SU-DHL-6 (cell line): ENCODE data around the gene ARCN1.
"Not testable (repeated sequence)": the region's sequence is repeated elsewhere in the genome, so short reads cannot be mapped to it uniquely, and the experiment has no call there.

Source experiments
- H2AFZ ChIP-seq: fragments of 200-600 bp; sonication (generic); 2 replicates; pipeline ENCODE4 v1.6.1; 2014; ENCODE audit warnings: low read depth, mild to moderate bottlenecking, moderate library complexity, mixed read lengths, antibody characterized with exemption, low read length; ENCODE audit not compliant: severe bottlenecking
- H3F3A ChIP-seq: fragments of 200-600 bp; shearing (Covaris generic); 2 replicates; pipeline ENCODE4 v1.6.0; 2016; ENCODE audit warnings: antibody characterized with exemption, mild to moderate bottlenecking; ENCODE audit not compliant: insufficient read depth
- H3K27ac ChIP-seq: fragments of 200-600 bp; sonication (generic); 2 replicates; pipeline ENCODE4 v1.5.1; 2016; ENCODE audit warnings: low read depth, mild to moderate bottlenecking, low read length, moderate library complexity, mixed read lengths
- H3K27me3 ChIP-seq: fragments of 200-600 bp; sonication (generic), shearing (Covaris generic); 2 replicates; pipeline ENCODE4 v1.6.0; 2014; ENCODE audit warnings: mild to moderate bottlenecking, low read length
- H3K36me3 ChIP-seq: fragments of 200-600 bp; sonication (generic); 2 replicates; pipeline ENCODE4 v1.6.1; 2014; ENCODE audit warnings: mild to moderate bottlenecking, low read length, mixed read lengths
- H3K4me2 ChIP-seq: fragments of 300-600, 200-600 bp; shearing (Covaris generic), sonication (generic); 2 replicates; pipeline ENCODE4 v1.6.0; 2014; ENCODE audit warnings: low read length, low read depth, mild to moderate bottlenecking; ENCODE audit not compliant: poor library complexity, severe bottlenecking
- H3K4me3 ChIP-seq: fragments of 200-600 bp; sonication (generic); 2 replicates; pipeline ENCODE4 v1.5.1; 2014; ENCODE audit warnings: antibody characterized with exemption, low read length, mild to moderate bottlenecking, mixed read lengths; ENCODE audit not compliant: insufficient read depth, poor library complexity, severe bottlenecking
- H3K79me2 ChIP-seq: fragments of 200-600 bp; sonication (generic); 2 replicates; pipeline ENCODE4 v1.6.1; 2014; ENCODE audit warnings: mild to moderate bottlenecking, low read length, moderate library complexity; ENCODE audit not compliant: insufficient read depth
- H3K9ac ChIP-seq: fragments of 200-600 bp; sonication (generic); 2 replicates; pipeline ENCODE4 v1.7.0; 2014; ENCODE audit warnings: mild to moderate bottlenecking, low read length
- H3K9me2 ChIP-seq: fragments of 200-600 bp; sonication (generic); replicated peaks from 2 replicates; pipeline ENCODE4 v1.6.1; 2014; ENCODE audit warnings: low read length; ENCODE audit not compliant: insufficient read depth
- H3K9me3 ChIP-seq: fragments of 200-600 bp; sonication (generic); 2 replicates; pipeline ENCODE4 v1.6.1; 2014; ENCODE audit warnings: low read length, mixed read lengths; ENCODE audit not compliant: insufficient read depth
- H4K20me1 ChIP-seq: fragments of 200-600 bp; sonication (generic); 2 replicates; pipeline ENCODE4 v1.6.1; 2014; ENCODE audit warnings: low read depth, mild to moderate bottlenecking, antibody characterized with exemption, low read length, moderate library complexity, mixed read lengths
- CTCF ChIP-seq: fragments of 200-600 bp; sonication (generic); IDR thresholded peaks from one replicate; pipeline ENCODE4 v1.5.1; 2017; ENCODE audit warnings: antibody characterized with exemption, mild to moderate bottlenecking, low read length, moderate library complexity; ENCODE audit not compliant: insufficient read depth, poor library complexity, severe bottlenecking
- EZH2phosphoT487 ChIP-seq: fragments of 200-600 bp; sonication (generic), shearing (Covaris generic); conservative IDR thresholded peaks from 2 replicates; pipeline ENCODE4 v1.6.1; 2018; ENCODE audit warnings: mild to moderate bottlenecking, antibody characterized with exemption, low read length, moderate library complexity, mixed read lengths

ARCN1 gene

GRCh38 chr11:118610773-118611432 lies 38.7 kb downstream of the ARCN1 start:
- no peak overlapping the region for H2AFZ ChIP-seq
- H3K27ac ChIP-seq, result no peak overlapping the region
- TF ChIP-seq EZH2phosphoT487 (no peak), CTCF (peak; percentile 50)
- H3K79me2 ChIP-seq, result no peaks in the 10 kb centered on the region
- H3K36me3 ChIP-seq, result no peaks in the 10 kb centered on the region
- no peaks in the 10 kb centered on the region for H3K9me2 ChIP-seq
- H4K20me1 ChIP-seq, result no peaks in the 10 kb centered on the region
- no peak overlapping the region for H3K9ac ChIP-seq
- no peak overlapping the region for H3K4me3 ChIP-seq
- peak overlapping the region; percentile 25 for H3K4me2 ChIP-seq
- H3K27me3 ChIP-seq, result no peaks in the 10 kb centered on the region; the same call in 1 of the 2 replicates
- H3F3A ChIP-seq, result no peaks in the 10 kb centered on the region
- H3K9me3 ChIP-seq, result no peaks in the 10 kb centered on the region

GRCh38 chr11:118611433-118611795 lies 39.2 kb downstream of the ARCN1 start:
- not testable (repeated sequence) for H3K9me3 ChIP-seq, H3F3A ChIP-seq, H3K9ac ChIP-seq, H3K79me2 ChIP-seq, H4K20me1 ChIP-seq, H3K36me3 ChIP-seq, H2AFZ ChIP-seq, H3K27ac ChIP-seq, H3K27me3 ChIP-seq, H3K4me3 ChIP-seq, H3K9me2 ChIP-seq
- peak overlapping the region; percentile 25 for H3K4me2 ChIP-seq

GRCh38 chr11:118612378-118612777 lies 40.2 kb downstream of the ARCN1 start:
- TF ChIP-seq EZH2phosphoT487 (no peak), CTCF (no peak)
- Histone ChIP-seq H3K9me3 (no peaks in the 10 kb centered on the region), H3K4me3 (no peak overlapping the region), H3K36me3 (no peaks in the 10 kb centered on the region), H3K27me3 (no peaks in the 10 kb centered on the region; the same call in 1 of the 2 replicates), H2AFZ (no peak overlapping the region), H3F3A (no peaks in the 10 kb centered on the region), H3K9ac (no peak overlapping the region), H3K9me2 (no peaks in the 10 kb centered on the region), H4K20me1 (no peaks in the 10 kb centered on the region), H3K79me2 (no peaks in the 10 kb centered on the region), H3K27ac (no peak overlapping the region), H3K4me2 (no peak overlapping the region)

- no peaks in the 10 kb centered on the region for H3K9me2 ChIP-seq
- no peaks in the 10 kb centered on the region for H3K79me2 ChIP-seq
- H3K9me3 ChIP-seq, result no peaks in the 10 kb centered on the region
- H3K4me3 ChIP-seq, result no peak overlapping the region
- H3K4me2 ChIP-seq, result no peak overlapping the region
- no peaks in the 10 kb centered on the region for H3F3A ChIP-seq
- H2AFZ ChIP-seq, result no peak overlapping the region
- H3K27ac ChIP-seq, result no peak overlapping the region
- no peak overlapping the region for H3K9ac ChIP-seq
- no peaks in the 10 kb centered on the region for H4K20me1 ChIP-seq
- H3K36me3 ChIP-seq, result no peaks in the 10 kb centered on the region
- no peak for TF ChIP-seq EZH2phosphoT487
- TF ChIP-seq CTCF, result no peak
- no peaks in the 10 kb centered on the region for H3K27me3 ChIP-seq
These were observed 42.3 kb downstream of the ARCN1 start for GRCh38 chr11:118614511-118614910.
